ENCODE data around the gene DLX1.
"Not testable (repeated sequence)": the region's sequence is repeated elsewhere in the genome, so short reads cannot be mapped to it uniquely, and the experiment has no call there.

The DLX1 gene

DNA sequence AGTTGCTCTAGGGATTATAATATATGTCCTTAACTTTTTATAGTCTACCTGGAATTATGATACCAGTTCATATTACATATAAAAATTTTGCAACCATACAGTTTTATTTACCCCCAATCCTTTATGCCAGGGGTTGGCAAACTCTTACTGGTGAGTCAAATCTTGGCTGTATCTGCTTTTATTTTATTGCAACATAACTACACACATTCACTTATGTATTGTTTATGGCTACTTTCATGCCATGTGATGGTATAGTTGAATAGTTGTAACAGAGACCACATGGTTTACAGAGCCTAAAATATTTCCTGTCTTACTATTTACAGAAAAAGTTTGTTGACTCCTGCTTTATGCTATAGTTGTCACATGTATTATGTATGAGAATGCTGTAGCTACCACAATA lies 43.2 kb downstream of the DLX1 start:
- no peak for DNase-seq

DNA sequence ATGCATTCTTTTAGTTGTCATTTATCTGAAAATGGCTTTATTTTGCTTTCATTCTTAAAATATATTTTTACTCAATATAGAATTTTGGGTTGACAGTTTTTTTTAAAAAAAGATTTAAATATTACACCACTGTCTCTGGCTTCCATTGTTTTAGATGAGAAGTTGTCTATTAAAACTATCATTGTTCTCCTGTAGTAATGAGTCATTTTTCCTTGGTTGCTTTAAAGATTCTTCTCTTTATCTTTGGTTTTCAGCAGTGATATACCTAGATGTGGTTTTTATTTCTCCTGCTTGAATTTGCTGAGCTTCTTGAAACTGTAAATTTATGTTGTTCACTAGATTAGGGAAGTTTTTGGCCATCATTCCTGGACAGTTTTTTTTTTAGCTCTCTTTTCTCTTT lies 44.1 kb downstream of the DLX1 start:
- no peak for DNase-seq

DNA sequence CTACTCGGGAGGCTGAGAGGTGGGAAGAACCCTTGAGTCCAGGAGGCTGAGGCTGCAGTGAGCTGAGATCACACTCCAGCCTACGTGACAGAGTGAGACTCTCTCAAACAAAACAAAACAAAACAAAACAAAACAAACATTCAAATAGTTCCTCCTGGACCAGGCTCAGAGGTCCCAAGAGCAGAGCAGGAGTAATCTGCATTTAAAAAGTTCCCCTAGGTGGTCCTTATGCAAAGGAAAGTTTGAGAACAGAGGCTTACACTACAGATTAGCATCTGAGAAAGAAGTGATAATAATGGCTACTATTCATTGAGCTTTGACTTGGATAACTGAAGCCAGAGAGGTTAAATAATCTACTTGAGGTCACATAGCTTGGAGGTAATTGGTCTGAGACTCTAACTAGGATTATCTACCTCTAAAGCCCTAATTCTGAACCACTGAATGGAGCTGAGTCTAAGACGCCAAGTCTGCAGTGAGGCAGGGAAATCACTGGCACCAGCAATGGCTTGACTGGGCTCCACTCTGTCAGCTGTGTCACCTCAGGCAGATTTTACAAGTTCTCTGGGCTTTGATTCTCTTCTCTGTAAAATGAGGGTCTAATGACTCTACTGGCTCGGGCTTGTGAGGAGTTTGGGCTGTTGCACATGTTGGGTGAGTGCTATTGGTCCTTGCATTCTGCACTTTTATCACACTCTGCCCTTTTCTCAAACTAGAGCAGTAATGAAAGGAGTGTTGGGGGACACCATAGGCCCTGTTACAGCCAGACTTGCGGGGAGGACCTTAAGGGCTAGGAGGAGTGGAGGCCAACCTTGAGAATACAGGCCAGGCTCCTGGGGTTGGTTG lies 46.6 kb downstream of the DLX1 start:
- no peak for DNase-seq

DNA sequence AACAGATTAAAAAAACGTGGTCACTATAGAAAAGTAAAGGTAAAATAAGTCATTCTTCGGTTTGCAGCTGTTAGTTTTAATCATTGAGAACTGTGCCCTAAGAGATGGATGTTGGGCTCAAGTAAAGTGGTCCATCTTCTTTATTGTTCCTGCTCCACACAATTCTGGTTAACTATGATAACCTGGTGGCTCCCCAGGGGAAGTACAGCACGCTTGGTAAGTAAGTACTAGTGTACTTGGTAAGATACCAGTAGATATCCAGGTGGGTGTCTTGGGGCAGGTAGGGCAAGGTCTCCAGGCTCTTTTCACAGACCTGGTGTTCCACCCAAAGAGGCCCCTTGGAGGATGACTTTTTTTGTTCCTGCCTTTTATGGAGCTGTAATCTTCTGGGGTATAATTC lies 49.0 kb downstream of the DLX1 start:
- DNase-seq = no peak

DNA sequence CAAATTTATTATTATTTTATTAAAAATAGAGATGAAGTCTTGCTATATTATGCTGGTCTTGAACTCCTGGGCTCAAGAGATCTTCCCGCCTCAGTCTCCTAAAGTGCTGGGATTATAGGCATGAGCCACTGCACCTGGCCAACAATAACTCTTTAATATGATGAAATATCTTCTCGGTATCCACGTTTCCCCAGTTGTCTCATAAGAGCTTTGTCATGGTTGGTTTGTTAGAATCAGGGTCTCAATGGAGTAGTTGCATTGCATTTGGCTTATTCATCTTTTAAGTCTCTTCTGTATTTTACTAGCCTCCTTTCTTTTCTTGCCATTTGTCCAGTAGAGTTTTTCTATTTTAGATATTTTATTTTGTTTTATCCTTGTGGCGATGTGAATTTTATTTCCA lies 50.1 kb downstream of the DLX1 start:
- no peak for DNase-seq

DNA sequence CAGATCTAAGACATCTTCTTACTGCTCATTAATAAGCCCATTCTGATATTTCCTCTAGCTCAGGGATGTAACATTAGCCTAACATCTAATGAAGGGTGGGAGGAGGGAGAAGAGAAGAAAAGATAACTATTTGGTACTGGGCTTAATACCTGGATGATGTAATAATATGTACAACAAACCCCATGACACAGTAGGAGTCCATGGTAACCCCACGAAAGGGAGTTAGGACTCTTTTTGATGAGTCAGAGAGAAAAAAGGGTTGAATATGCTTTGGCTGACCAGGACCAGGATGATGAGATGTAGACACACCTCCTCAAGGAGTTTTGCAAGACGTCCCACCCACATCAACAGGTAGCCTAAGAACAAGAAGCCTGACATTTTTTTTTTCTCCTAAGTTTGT lies 51.8 kb downstream of the DLX1 start:
- DNase-seq = no peak

DNA sequence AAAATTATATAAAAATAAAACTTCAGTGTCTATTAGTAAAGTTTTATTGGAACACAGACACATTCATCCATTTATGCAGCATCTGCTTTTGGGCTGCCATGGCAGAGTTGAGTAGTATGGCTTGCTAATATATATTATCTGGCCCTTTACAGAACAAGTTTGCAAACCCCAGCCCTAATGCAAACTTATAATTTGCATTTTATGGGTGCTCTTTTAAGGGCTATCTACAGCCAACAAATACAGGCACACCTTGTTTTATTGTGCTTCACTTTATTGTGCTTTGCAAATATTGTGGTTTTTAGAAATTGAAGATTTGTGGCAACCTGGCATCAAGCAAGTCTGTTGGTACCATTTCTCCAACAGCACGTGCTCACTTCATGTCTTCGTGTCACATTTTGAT lies 52.6 kb downstream of the DLX1 start:
- DNase-seq = no peak

DNA sequence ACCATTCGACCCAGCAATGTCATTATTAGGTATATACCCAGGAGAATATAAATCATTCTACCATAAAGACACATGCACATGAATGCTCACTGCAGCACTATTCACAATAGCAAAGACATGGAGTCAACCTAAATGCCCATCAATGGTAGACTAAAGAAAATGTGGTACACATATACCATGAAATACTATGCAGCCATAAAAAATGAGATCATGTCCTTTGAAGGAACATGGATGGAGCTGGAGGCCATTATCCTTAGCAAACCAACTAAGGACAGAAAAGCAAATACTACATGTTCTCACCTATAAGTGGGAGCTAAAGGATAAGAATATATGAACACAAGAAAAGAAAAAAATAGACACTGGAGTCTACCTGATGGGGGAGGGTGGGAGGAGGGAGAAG lies 53.4 kb downstream of the DLX1 start:
- not testable (repeated sequence) for DNase-seq

Data from hematopoietic multipotent progenitor cell treated with erythropoietin and hydrocortisone succinate and interleukin-3 and kit ligand, for 8 days (in vitro differentiated cells).